ENCODE measurements around the gene COL4A2. TPM values are rescaled to one million over a fixed set of nuclear protein-coding genes. Genes with fewer than 3 reads are reported as not detected.

The COL4A2 gene
- total RNA-seq, 1 donor from 2014 or later, result 1,414 TPM

DNA sequence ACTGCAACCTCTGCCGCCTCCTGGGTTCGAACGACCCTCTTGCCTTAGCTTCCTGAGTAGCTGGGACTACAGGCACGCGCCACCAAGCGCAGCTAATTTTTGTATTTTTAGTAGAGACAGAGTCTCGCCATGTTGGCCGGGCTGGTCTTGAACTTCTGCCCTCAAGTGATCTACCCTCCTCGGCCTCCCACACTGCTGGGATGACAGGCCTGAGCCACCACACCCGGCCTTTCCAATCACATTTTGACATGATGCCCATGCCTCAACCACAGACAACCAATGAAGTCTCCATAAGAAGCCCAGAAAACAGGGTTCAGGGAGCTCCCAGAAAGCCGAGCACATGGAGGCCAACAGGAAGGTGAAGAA lies 242.7 kb downstream of the COL4A2 start:
- H3K79me2 ChIP-seq (ENCODE audit: insufficient read depth, low read length), result no peaks in the 10 kb centered on the region
- no peaks in the 10 kb centered on the region for H3K9me3 ChIP-seq (ENCODE audit: insufficient read depth, low read depth, low read length)
- H3K36me3 ChIP-seq (ENCODE audit: insufficient read depth, low read length), result no peaks in the 10 kb centered on the region
- DNase-seq (ENCODE audit: low read depth) (no peak), FAIRE-seq (no peak)
- Mint-ChIP-seq H3K4me3 (ENCODE audit: unreplicated experiment) (no peak overlapping the region), H3K27ac (ENCODE audit: unreplicated experiment) (no peak overlapping the region), H3K27me3 (ENCODE audit: low read depth, unreplicated experiment) (no peaks in the 10 kb centered on the region), H3K9me3 (ENCODE audit: unreplicated experiment) (peaks cover 2% of the 10 kb centered on the region), H3K36me3 (ENCODE audit: low read depth, unreplicated experiment) (no peaks in the 10 kb centered on the region), H3K4me1 (ENCODE audit: low read depth, unreplicated experiment) (no peaks in the 10 kb centered on the region)
- H3K9ac ChIP-seq (ENCODE audit: low read length), result no peak overlapping the region
- no peaks in the 10 kb centered on the region for H4K20me1 ChIP-seq (ENCODE audit: insufficient read depth, low read length)
- no peak overlapping the region for H3K27ac ChIP-seq (ENCODE audit: low read depth, low read length)
- peaks cover 10% of the 10 kb centered on the region for H3K4me1 ChIP-seq (ENCODE audit: insufficient read depth, low read length)
- H2AFZ ChIP-seq (ENCODE audit: low read depth, low read length), result no peak overlapping the region
- no peaks in the 10 kb centered on the region for H3K27me3 ChIP-seq (ENCODE audit: insufficient read depth, low read length)
- H3K4me2 ChIP-seq (ENCODE audit: low read length), result no peak overlapping the region
- no peak overlapping the region for H3K4me3 ChIP-seq (ENCODE audit: insufficient read depth, low read depth, low read length)
- TF ChIP-seq, protein P1, sequence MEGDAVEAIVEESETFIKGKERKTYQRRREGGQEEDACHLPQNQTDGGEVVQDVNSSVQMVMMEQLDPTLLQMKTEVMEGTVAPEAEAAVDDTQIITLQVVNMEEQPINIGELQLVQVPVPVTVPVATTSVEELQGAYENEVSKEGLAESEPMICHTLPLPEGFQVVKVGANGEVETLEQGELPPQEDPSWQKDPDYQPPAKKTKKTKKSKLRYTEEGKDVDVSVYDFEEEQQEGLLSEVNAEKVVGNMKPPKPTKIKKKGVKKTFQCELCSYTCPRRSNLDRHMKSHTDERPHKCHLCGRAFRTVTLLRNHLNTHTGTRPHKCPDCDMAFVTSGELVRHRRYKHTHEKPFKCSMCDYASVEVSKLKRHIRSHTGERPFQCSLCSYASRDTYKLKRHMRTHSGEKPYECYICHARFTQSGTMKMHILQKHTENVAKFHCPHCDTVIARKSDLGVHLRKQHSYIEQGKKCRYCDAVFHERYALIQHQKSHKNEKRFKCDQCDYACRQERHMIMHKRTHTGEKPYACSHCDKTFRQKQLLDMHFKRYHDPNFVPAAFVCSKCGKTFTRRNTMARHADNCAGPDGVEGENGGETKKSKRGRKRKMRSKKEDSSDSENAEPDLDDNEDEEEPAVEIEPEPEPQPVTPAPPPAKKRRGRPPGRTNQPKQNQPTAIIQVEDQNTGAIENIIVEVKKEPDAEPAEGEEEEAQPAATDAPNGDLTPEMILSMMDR (IDR thresholded peaks at IDR 0.05; ENCODE audit: insufficient read depth, low read depth, low read length), result no peak
- no peak for TF ChIP-seq EZH2 (IDR thresholded peaks at IDR 0.05; ENCODE audit: insufficient read depth, low read length)

DNA sequence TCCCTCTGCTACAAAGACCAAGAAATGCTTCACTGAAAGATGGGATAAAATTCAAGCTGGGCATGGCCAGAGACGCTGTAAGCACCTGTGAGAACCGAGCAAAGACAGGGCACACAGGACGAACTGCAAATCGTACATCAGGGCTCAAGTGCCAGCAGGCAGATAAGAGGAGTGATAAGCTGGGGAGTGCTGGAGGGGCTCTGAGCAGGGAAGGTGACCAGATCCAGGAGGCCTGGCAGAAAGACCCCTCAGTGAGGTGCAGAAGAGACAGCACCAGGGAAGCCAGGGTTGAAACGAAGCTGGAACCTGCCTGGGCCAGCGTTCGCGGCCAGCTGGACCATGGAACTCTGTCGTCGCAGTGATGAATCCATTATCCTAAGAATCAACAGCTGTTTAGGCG lies 244.2 kb downstream of the COL4A2 start:
- Histone ChIP-seq H3K9ac (ENCODE audit: low read length) (no peak overlapping the region), H3K27me3 (ENCODE audit: insufficient read depth, low read length) (peaks cover 2% of the 10 kb centered on the region), H3K4me3 (ENCODE audit: insufficient read depth, low read depth, low read length) (no peak overlapping the region), H3K79me2 (ENCODE audit: insufficient read depth, low read length) (no peaks in the 10 kb centered on the region), H4K20me1 (ENCODE audit: insufficient read depth, low read length) (no peaks in the 10 kb centered on the region), H3K4me2 (ENCODE audit: low read length) (no peak overlapping the region), H3K4me1 (ENCODE audit: insufficient read depth, low read length) (peaks cover 10% of the 10 kb centered on the region), H2AFZ (ENCODE audit: low read depth, low read length) (no peak overlapping the region), H3K27ac (ENCODE audit: low read depth, low read length) (no peak overlapping the region), H3K36me3 (ENCODE audit: insufficient read depth, low read length) (no peaks in the 10 kb centered on the region), H3K9me3 (ENCODE audit: insufficient read depth, low read depth, low read length) (no peaks in the 10 kb centered on the region)
- no peaks in the 10 kb centered on the region for H3K4me1 Mint-ChIP-seq (ENCODE audit: low read depth, unreplicated experiment)
- TF ChIP-seq, protein P1 (IDR thresholded peaks at IDR 0.05; ENCODE audit: insufficient read depth, low read depth, low read length), result no peak
- no peak for TF ChIP-seq EZH2 (IDR thresholded peaks at IDR 0.05; ENCODE audit: insufficient read depth, low read length)
- H3K36me3 Mint-ChIP-seq (ENCODE audit: low read depth, unreplicated experiment), result peaks cover 3% of the 10 kb centered on the region
- H3K27ac Mint-ChIP-seq (ENCODE audit: unreplicated experiment), result no peak overlapping the region
- H3K4me3 Mint-ChIP-seq (ENCODE audit: unreplicated experiment), result no peak overlapping the region
- H3K9me3 Mint-ChIP-seq (ENCODE audit: unreplicated experiment), result no peaks in the 10 kb centered on the region
- DNase-seq (ENCODE audit: low read depth), result no peak
- FAIRE-seq, result no peak
- peaks cover 3% of the 10 kb centered on the region for H3K27me3 Mint-ChIP-seq (ENCODE audit: low read depth, unreplicated experiment)

DNA sequence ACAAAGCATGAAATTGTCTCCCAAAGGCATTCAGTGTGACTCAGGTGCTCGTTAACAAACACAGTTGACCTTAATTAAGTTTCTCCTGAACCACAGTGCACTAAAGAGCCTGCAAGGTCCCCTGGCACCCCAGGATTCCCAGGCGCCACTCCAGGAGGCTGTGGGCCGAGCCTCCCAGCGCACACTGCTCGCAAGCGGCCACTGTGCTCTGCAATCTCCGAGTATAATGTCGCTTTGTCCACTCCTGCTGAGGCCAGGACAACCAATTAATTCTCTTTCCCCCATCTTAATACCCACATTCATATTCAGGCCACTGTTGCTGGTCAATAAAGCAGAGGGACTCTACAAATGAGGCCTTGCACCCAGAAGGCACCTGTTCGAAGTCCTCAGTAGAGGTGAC lies 245.7 kb downstream of the COL4A2 start:
- Mint-ChIP-seq H3K9me3 (ENCODE audit: unreplicated experiment) (peaks cover 5% of the 10 kb centered on the region), H3K27me3 (ENCODE audit: low read depth, unreplicated experiment) (peaks cover 8% of the 10 kb centered on the region), H3K36me3 (ENCODE audit: low read depth, unreplicated experiment) (peaks cover 8% of the 10 kb centered on the region), H3K4me1 (ENCODE audit: low read depth, unreplicated experiment) (no peaks in the 10 kb centered on the region), H3K27ac (ENCODE audit: unreplicated experiment) (no peak overlapping the region), H3K4me3 (ENCODE audit: unreplicated experiment) (no peak overlapping the region)
- Histone ChIP-seq H3K36me3 (ENCODE audit: insufficient read depth, low read length) (no peaks in the 10 kb centered on the region), H3K4me1 (ENCODE audit: insufficient read depth, low read length) (no peaks in the 10 kb centered on the region), H3K27ac (ENCODE audit: low read depth, low read length) (no peak overlapping the region), H3K9ac (ENCODE audit: low read length) (no peak overlapping the region), H3K27me3 (ENCODE audit: insufficient read depth, low read length) (peaks cover 2% of the 10 kb centered on the region), H3K79me2 (ENCODE audit: insufficient read depth, low read length) (no peaks in the 10 kb centered on the region), H3K4me3 (ENCODE audit: insufficient read depth, low read depth, low read length) (no peak overlapping the region), H3K4me2 (ENCODE audit: low read length) (no peak overlapping the region), H3K9me3 (ENCODE audit: insufficient read depth, low read depth, low read length) (peaks cover 3% of the 10 kb centered on the region), H4K20me1 (ENCODE audit: insufficient read depth, low read length) (no peaks in the 10 kb centered on the region), H2AFZ (ENCODE audit: low read depth, low read length) (no peak overlapping the region)
- no peak for DNase-seq (ENCODE audit: low read depth)
- no peak for FAIRE-seq
- no peak for TF ChIP-seq EZH2 (IDR thresholded peaks at IDR 0.05; ENCODE audit: insufficient read depth, low read length)
- TF ChIP-seq, protein P1 (IDR thresholded peaks at IDR 0.05; ENCODE audit: insufficient read depth, low read depth, low read length), result no peak

All from astrocyte (in vitro differentiated cells and primary cell).